WTC11 (cell line): ENCODE data around the gene MYO9A. TPM values are rescaled to one million over a fixed set of nuclear protein-coding genes. Genes with fewer than 3 reads are reported as not detected.

Source experiments
- ATAC-seq: fragments of 200-7000 bp; cut with Tn5 transposase; 2 replicates; pipeline ENCODE4 v1.10.0; 2021; ENCODE audit warnings: mild to moderate bottlenecking, moderate library complexity
- CTCF ChIA-PET: fragments of 300-600 bp; sonication (Branson Sonifier 250); formaldehyde crosslinking; loops from one replicate; lab custom pipeline; 2021; ENCODE audit warnings: antibody characterized with exemption; lab: Charles Lee
- POLR2A ChIA-PET: fragments of 350-600 bp; sonication (Branson Sonifier 250); formaldehyde crosslinking; loops from one replicate; lab custom pipeline; 2021; ENCODE audit warnings: antibody characterized with exemption; lab: Charles Lee
- DNase-seq: peaks from one replicate; pipeline ENCODE4 v3.0.0; 2021; ENCODE audit warnings: low spot score
- H3K27ac Mint-ChIP-seq: 2 replicates; pipeline ENCODE4 v1.8.0; 2021; ENCODE audit warnings: mixed read lengths
- H3K27me3 Mint-ChIP-seq: 2 replicates; pipeline ENCODE4 v1.8.0; 2021; ENCODE audit warnings: low read depth, mild to moderate bottlenecking, moderate library complexity, mixed read lengths
- H3K36me3 Mint-ChIP-seq: 2 replicates; pipeline ENCODE4 v1.8.0; 2021; ENCODE audit warnings: mixed read lengths
- H3K4me1 Mint-ChIP-seq: 2 replicates; pipeline ENCODE4 v1.8.0; 2022; ENCODE audit warnings: mixed read lengths
- H3K4me3 Mint-ChIP-seq: 2 replicates; pipeline ENCODE4 v1.8.0; 2021; ENCODE audit warnings: mild to moderate bottlenecking, moderate library complexity, mixed read lengths
- H3K9me3 Mint-ChIP-seq: 2 replicates; pipeline ENCODE4 v1.8.0; 2021; ENCODE audit warnings: mixed read lengths
- ATF1 ChIP-seq: sonication (generic); formaldehyde crosslinking; IDR thresholded peaks from 2 replicates; pipeline ENCODE4 v1.8.1; 2023; ENCODE audit warnings: mild to moderate bottlenecking, moderate library complexity, missing genetic modification reagents
- ETV6 ChIP-seq: sonication (generic); formaldehyde crosslinking; IDR thresholded peaks from 2 replicates; pipeline ENCODE4 v1.8.1; 2022; ENCODE audit warnings: mild to moderate bottlenecking, missing genetic modification reagents
- FOXP1 ChIP-seq: sonication (generic); formaldehyde crosslinking; IDR thresholded peaks from 2 replicates; pipeline ENCODE4 v1.8.0; 2022; ENCODE audit warnings: missing genetic modification reagents, mild to moderate bottlenecking, moderate library complexity, borderline replicate concordance
- GRHL2 ChIP-seq: fragments of 250-450 bp; sonication (Bioruptor Pico); IDR thresholded peaks from 2 replicates; pipeline ENCODE4 v1.8.0; 2022; ENCODE audit warnings: mild to moderate bottlenecking, moderate library complexity; ENCODE audit not compliant: insufficient replicate concordance, severe bottlenecking
- IRF2 ChIP-seq: sonication (generic); formaldehyde crosslinking; IDR thresholded peaks from 2 replicates; pipeline ENCODE4 v1.8.0; 2022; ENCODE audit warnings: low read depth, missing genetic modification reagents, borderline replicate concordance
- MYBL2 ChIP-seq: sonication (generic); formaldehyde crosslinking; IDR thresholded peaks from 2 replicates; pipeline ENCODE4 v1.8.1; 2023; ENCODE audit warnings: mild to moderate bottlenecking, moderate library complexity, missing genetic modification reagents
- NR2C2 ChIP-seq: sonication (generic); formaldehyde crosslinking; IDR thresholded peaks from 2 replicates; pipeline ENCODE4 v1.8.0; 2022; ENCODE audit warnings: mild to moderate bottlenecking, missing genetic modification reagents
- SMAD3 ChIP-seq: sonication (generic); formaldehyde crosslinking; IDR thresholded peaks from 2 replicates; pipeline ENCODE4 v1.8.0; 2022; ENCODE audit warnings: missing genetic modification reagents, mild to moderate bottlenecking, borderline replicate concordance
- SOX15 ChIP-seq: fragments of 250-450 bp; sonication (Bioruptor Pico); IDR thresholded peaks from 2 replicates; pipeline ENCODE4 v1.9.0; 2021; ENCODE audit warnings: mild to moderate bottlenecking
- TEAD4 ChIP-seq: sonication (generic); formaldehyde crosslinking; IDR thresholded peaks from 2 replicates; pipeline ENCODE4 v1.8.0; 2022; ENCODE audit warnings: mild to moderate bottlenecking, missing genetic modification reagents
- ZNF317 ChIP-seq: sonication (generic); formaldehyde crosslinking; IDR thresholded peaks from 2 replicates; pipeline ENCODE4 v1.8.1; 2023; ENCODE audit warnings: low read depth, mild to moderate bottlenecking, moderate library complexity, missing genetic modification reagents, borderline replicate concordance
- ZNF396 ChIP-seq: fragments of 250-450 bp; sonication (Bioruptor Pico); IDR thresholded peaks from 2 replicates; pipeline ENCODE4 v1.8.0; 2021; ENCODE audit warnings: mild to moderate bottlenecking, moderate library complexity, borderline replicate concordance
- total RNA-seq: library from RNA; stranded (reverse); gene quantifications from 3 replicates; pipeline ENCODE4 v1.2.3, GENCODE V29; 2021
- TF ChIP-seq, protein P1 (sequence below): sonication (generic); formaldehyde crosslinking; IDR thresholded peaks from 2 replicates; pipeline ENCODE4 v1.8.0; 2023; ENCODE audit warnings: mild to moderate bottlenecking, missing genetic modification reagents
- TF ChIP-seq, protein P2 (sequence below): sonication (generic); formaldehyde crosslinking; IDR thresholded peaks from 2 replicates; pipeline ENCODE4 v1.8.0; 2022; ENCODE audit warnings: mild to moderate bottlenecking, missing genetic modification reagents
- TF ChIP-seq, protein P3 (sequence below): fragments of 250-450 bp; sonication (Bioruptor Pico); IDR thresholded peaks from 2 replicates; pipeline ENCODE4 v1.9.0; 2021; ENCODE audit warnings: mild to moderate bottlenecking, borderline replicate concordance
- TF ChIP-seq, protein P4 (sequence below): sonication (generic); formaldehyde crosslinking; IDR thresholded peaks from 2 replicates; pipeline ENCODE4 v1.8.0; 2022; ENCODE audit warnings: mild to moderate bottlenecking, missing genetic modification reagents
- TF ChIP-seq, protein P5 (sequence below): fragments of 250-450 bp; sonication (Bioruptor Pico); IDR thresholded peaks from 2 replicates; pipeline ENCODE4 v1.9.0; 2021; ENCODE audit warnings: moderate library complexity, mild to moderate bottlenecking, inconsistent platforms, borderline replicate concordance
- TF ChIP-seq, protein P6 (sequence below): sonication (generic); formaldehyde crosslinking; conservative IDR thresholded peaks from 2 replicates; pipeline ENCODE4 v1.8.1; 2022; ENCODE audit warnings: mild to moderate bottlenecking, missing genetic modification reagents

Gene MYO9A
- total RNA-seq, 1 experiment from 2014 or later, result 23.5 TPM

DNA sequence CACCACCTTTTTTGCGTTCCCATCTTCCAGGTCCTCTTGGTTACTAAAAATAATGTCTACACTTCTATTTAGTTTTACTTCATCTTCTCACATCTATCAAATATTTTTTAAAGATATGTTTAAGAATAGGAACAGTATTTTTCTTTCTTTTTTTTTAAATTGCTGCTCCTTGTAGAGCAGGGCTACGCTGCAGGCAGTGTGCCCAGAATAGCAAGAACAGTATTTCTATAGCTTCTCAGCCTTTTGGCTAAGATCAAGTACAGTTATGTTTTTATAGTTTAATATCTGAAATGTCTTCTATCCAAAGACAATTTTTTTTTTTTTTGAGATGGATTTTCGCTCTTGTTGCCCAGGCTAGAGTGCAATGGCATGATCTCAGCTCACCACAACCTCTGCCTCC lies 73.0 kb downstream of the MYO9A start:
- CTCF ChIA-PET, result no interaction called here
- Mint-ChIP-seq H3K4me3 (no peak overlapping the region), H3K27me3 (no peaks in the 10 kb centered on the region), H3K4me1 (peaks cover 6% of the 10 kb centered on the region), H3K9me3 (no peaks in the 10 kb centered on the region), H3K27ac (no peak overlapping the region), H3K36me3 (no peaks in the 10 kb centered on the region)
- no peak for DNase-seq
- no peak for ATAC-seq
- TF ChIP-seq ZNF396 (no peak), ZNF317 (CRISPR knock-in tag) (no peak), ATF1 (CRISPR knock-in tag) (no peak), TEAD4 (CRISPR knock-in tag) (no peak), MYBL2 (no peak), ETV6 (CRISPR knock-in tag) (no peak), SOX15 (CRISPR knock-in tag) (no peak), FOXP1 (CRISPR knock-in tag) (no peak), GRHL2 (CRISPR knock-in tag) (no peak)
- TF ChIP-seq, protein P1, sequence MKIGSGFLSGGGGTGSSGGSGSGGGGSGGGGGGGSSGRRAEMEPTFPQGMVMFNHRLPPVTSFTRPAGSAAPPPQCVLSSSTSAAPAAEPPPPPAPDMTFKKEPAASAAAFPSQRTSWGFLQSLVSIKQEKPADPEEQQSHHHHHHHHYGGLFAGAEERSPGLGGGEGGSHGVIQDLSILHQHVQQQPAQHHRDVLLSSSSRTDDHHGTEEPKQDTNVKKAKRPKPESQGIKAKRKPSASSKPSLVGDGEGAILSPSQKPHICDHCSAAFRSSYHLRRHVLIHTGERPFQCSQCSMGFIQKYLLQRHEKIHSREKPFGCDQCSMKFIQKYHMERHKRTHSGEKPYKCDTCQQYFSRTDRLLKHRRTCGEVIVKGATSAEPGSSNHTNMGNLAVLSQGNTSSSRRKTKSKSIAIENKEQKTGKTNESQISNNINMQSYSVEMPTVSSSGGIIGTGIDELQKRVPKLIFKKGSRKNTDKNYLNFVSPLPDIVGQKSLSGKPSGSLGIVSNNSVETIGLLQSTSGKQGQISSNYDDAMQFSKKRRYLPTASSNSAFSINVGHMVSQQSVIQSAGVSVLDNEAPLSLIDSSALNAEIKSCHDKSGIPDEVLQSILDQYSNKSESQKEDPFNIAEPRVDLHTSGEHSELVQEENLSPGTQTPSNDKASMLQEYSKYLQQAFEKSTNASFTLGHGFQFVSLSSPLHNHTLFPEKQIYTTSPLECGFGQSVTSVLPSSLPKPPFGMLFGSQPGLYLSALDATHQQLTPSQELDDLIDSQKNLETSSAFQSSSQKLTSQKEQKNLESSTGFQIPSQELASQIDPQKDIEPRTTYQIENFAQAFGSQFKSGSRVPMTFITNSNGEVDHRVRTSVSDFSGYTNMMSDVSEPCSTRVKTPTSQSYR (CRISPR knock-in tag), result no peak
- TF ChIP-seq, protein P2, sequence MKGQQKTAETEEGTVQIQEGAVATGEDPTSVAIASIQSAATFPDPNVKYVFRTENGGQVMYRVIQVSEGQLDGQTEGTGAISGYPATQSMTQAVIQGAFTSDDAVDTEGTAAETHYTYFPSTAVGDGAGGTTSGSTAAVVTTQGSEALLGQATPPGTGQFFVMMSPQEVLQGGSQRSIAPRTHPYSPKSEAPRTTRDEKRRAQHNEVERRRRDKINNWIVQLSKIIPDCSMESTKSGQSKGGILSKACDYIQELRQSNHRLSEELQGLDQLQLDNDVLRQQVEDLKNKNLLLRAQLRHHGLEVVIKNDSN (CRISPR knock-in tag), result no peak
- TF ChIP-seq, protein P3, sequence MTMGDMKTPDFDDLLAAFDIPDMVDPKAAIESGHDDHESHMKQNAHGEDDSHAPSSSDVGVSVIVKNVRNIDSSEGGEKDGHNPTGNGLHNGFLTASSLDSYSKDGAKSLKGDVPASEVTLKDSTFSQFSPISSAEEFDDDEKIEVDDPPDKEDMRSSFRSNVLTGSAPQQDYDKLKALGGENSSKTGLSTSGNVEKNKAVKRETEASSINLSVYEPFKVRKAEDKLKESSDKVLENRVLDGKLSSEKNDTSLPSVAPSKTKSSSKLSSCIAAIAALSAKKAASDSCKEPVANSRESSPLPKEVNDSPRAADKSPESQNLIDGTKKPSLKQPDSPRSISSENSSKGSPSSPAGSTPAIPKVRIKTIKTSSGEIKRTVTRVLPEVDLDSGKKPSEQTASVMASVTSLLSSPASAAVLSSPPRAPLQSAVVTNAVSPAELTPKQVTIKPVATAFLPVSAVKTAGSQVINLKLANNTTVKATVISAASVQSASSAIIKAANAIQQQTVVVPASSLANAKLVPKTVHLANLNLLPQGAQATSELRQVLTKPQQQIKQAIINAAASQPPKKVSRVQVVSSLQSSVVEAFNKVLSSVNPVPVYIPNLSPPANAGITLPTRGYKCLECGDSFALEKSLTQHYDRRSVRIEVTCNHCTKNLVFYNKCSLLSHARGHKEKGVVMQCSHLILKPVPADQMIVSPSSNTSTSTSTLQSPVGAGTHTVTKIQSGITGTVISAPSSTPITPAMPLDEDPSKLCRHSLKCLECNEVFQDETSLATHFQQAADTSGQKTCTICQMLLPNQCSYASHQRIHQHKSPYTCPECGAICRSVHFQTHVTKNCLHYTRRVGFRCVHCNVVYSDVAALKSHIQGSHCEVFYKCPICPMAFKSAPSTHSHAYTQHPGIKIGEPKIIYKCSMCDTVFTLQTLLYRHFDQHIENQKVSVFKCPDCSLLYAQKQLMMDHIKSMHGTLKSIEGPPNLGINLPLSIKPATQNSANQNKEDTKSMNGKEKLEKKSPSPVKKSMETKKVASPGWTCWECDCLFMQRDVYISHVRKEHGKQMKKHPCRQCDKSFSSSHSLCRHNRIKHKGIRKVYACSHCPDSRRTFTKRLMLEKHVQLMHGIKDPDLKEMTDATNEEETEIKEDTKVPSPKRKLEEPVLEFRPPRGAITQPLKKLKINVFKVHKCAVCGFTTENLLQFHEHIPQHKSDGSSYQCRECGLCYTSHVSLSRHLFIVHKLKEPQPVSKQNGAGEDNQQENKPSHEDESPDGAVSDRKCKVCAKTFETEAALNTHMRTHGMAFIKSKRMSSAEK (CRISPR knock-in tag), result no peak
- TF ChIP-seq, protein P4, sequence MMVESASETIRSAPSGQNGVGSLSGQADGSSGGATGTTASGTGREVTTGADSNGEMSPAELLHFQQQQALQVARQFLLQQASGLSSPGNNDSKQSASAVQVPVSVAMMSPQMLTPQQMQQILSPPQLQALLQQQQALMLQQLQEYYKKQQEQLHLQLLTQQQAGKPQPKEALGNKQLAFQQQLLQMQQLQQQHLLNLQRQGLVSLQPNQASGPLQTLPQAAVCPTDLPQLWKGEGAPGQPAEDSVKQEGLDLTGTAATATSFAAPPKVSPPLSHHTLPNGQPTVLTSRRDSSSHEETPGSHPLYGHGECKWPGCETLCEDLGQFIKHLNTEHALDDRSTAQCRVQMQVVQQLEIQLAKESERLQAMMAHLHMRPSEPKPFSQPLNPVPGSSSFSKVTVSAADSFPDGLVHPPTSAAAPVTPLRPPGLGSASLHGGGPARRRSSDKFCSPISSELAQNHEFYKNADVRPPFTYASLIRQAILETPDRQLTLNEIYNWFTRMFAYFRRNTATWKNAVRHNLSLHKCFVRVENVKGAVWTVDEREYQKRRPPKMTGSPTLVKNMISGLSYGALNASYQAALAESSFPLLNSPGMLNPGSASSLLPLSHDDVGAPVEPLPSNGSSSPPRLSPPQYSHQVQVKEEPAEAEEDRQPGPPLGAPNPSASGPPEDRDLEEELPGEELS (CRISPR knock-in tag), result no peak
- TF ChIP-seq, protein P5, sequence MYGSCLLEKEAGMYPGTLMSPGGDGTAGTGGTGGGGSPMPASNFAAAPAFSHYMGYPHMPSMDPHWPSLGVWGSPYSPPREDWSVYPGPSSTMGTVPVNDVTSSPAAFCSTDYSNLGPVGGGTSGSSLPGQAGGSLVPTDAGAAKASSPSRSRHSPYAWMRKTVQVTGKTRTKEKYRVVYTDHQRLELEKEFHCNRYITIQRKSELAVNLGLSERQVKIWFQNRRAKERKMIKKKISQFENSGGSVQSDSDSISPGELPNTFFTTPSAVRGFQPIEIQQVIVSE, result no peak
- POLR2A ChIA-PET, result interaction anchor here (0.7 kb wide), 1 partner anchor 12 kb away, joined by 3 read pairs; no protein-coding TSS in a partner anchor

DNA sequence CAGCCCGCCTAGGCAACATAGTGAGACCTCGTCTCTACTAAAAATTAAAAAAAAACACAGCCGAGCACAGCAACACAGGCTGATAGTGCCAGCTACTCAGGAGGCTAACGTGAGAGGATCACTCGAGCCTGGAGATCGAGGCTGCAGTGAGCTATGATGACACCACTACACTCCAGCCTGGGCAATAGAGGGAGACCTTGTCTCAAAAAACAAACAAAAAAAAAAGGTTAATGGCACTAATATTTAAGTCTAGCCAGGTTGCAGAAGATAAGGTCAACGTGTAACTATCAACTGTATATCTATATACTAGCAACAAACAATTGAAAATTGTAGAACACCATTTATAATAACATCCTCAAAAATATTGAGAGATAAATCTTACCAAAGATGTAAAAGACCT lies 75.1 kb downstream of the MYO9A start:
- H3K27ac Mint-ChIP-seq, result no peak overlapping the region
- no peaks in the 10 kb centered on the region for H3K27me3 Mint-ChIP-seq
- CTCF ChIA-PET, result interaction anchor here (1.0 kb wide), 1 partner anchor 113 kb away, joined by 3 read pairs; no protein-coding TSS in a partner anchor
- peaks cover 7% of the 10 kb centered on the region for H3K9me3 Mint-ChIP-seq
- no peak for DNase-seq
- no peak overlapping the region for H3K4me3 Mint-ChIP-seq
- peaks cover 4% of the 10 kb centered on the region for H3K36me3 Mint-ChIP-seq
- POLR2A ChIA-PET, result no interaction called here
- H3K4me1 Mint-ChIP-seq, result peaks cover 8% of the 10 kb centered on the region
- ATAC-seq, result no peak
- TF ChIP-seq, protein P6, sequence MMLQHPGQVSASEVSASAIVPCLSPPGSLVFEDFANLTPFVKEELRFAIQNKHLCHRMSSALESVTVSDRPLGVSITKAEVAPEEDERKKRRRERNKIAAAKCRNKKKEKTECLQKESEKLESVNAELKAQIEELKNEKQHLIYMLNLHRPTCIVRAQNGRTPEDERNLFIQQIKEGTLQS (CRISPR knock-in tag), result no peak
- no peak for TF ChIP-seq IRF2 (CRISPR knock-in tag)
- TF ChIP-seq, protein P1 (CRISPR knock-in tag), result no peak
- TF ChIP-seq SMAD3, result no peak
- TF ChIP-seq NR2C2 (CRISPR knock-in tag), result no peak
